ENCODE results near the gene JTB. TPM values are rescaled to one million over a fixed set of nuclear protein-coding genes. Genes with fewer than 3 reads are reported as not detected.
A peak's percentile ranks its signal among the peaks of the same experiment; 100 is the strongest.

JTB gene
- total RNA-seq, 1 donor from 2014 or later: 47.7 TPM

DNA sequence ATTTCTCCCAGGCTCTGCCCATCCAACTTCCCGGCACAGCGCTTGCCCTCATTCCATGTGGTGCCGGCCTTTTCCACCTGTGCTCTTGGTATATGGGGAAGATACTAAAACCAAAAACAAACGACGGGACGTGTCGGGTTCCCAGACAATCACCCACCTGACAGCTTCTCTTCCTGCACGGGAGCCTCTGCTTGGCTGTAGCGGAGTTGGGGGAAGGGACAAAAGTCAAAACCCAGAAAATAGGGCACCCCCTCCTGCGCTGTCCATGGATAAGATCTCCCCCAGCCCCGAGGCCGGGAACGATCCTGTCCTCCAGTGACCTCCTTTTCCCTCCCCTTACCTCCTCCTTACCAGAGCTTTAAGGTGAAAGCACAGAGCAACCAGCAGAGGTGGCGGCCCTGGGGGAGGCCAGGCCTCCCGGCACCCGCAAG is 640 bp downstream of the JTB start:
- peak; percentile 34 for DNase-seq (ENCODE audit: low spot score)
- Mint-ChIP-seq H3K27ac (peak overlapping the region; percentile 2), H3K4me3 (peak overlapping the region; percentile 99), H3K27me3 (ENCODE audit: insufficient read depth, low read depth) (peaks cover 9% of the 10 kb centered on the region), H3K9me3 (no peaks in the 10 kb centered on the region), H3K4me1 (peaks cover 25% of the 10 kb centered on the region), H3K36me3 (peaks cover 23% of the 10 kb centered on the region)
- Histone ChIP-seq H4K20me1 (ENCODE audit: low read depth) (no peaks in the 10 kb centered on the region), H3K4me2 (peak overlapping the region; percentile 84), H3K27ac (no peak overlapping the region), H3K79me2 (ENCODE audit: low read depth) (peaks cover 20% of the 10 kb centered on the region), H3K27me3 (no peaks in the 10 kb centered on the region), H3K9ac (peak overlapping the region; percentile 68), H3K4me1 (peaks cover 7% of the 10 kb centered on the region), H2AFZ (replicated peaks) (peak overlapping the region; percentile 90), H3K9me3 (ENCODE audit: low read depth) (no peaks in the 10 kb centered on the region), H3K4me3 (peak overlapping the region; percentile 88), H3K36me3 (peaks cover 3% of the 10 kb centered on the region), H3F3A (ENCODE audit: low read depth) (peaks cover 44% of the 10 kb centered on the region)
- TF ChIP-seq EZH2 (IDR thresholded peaks at IDR 0.05) (no peak), EZH2phosphoT487 (IDR thresholded peaks at IDR 0.05) (no peak)
- TF ChIP-seq, protein P1, sequence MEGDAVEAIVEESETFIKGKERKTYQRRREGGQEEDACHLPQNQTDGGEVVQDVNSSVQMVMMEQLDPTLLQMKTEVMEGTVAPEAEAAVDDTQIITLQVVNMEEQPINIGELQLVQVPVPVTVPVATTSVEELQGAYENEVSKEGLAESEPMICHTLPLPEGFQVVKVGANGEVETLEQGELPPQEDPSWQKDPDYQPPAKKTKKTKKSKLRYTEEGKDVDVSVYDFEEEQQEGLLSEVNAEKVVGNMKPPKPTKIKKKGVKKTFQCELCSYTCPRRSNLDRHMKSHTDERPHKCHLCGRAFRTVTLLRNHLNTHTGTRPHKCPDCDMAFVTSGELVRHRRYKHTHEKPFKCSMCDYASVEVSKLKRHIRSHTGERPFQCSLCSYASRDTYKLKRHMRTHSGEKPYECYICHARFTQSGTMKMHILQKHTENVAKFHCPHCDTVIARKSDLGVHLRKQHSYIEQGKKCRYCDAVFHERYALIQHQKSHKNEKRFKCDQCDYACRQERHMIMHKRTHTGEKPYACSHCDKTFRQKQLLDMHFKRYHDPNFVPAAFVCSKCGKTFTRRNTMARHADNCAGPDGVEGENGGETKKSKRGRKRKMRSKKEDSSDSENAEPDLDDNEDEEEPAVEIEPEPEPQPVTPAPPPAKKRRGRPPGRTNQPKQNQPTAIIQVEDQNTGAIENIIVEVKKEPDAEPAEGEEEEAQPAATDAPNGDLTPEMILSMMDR (IDR thresholded peaks at IDR 0.05): no peak

DNA sequence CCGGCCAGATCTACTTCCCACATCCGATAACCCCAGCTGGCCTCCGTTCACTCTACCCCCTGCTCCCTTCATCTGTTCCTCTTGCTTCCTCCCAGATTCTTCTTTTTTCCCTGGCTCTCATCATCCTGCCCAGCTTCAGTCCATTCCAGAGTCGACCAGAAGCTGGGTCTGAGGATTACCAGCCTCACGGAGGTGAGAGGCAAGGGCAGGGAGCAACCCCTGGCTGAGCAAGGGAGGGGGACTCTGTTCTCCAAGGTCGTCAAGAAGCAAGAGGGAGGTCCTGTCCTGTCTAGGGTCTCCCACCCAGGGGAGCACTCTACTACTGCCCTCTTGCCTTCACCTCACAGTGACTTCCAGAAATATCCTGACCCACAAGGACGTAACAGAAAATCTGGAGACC is 3.9 kb downstream of the JTB start:
- H3K9ac ChIP-seq: no peak overlapping the region
- no peak overlapping the region for H3K4me3 ChIP-seq
- no peaks in the 10 kb centered on the region for H4K20me1 ChIP-seq (ENCODE audit: low read depth)
- H3K4me2 ChIP-seq: no peak overlapping the region
- no peak for DNase-seq (ENCODE audit: low spot score)
- H3K79me2 ChIP-seq (ENCODE audit: low read depth): peaks cover 32% of the 10 kb centered on the region
- Mint-ChIP-seq H3K27ac (no peak overlapping the region), H3K4me1 (peaks cover 31% of the 10 kb centered on the region), H3K9me3 (no peaks in the 10 kb centered on the region), H3K36me3 (peaks cover 23% of the 10 kb centered on the region), H3K27me3 (ENCODE audit: insufficient read depth, low read depth) (peaks cover 9% of the 10 kb centered on the region), H3K4me3 (no peak overlapping the region)
- peaks cover 12% of the 10 kb centered on the region for H3K4me1 ChIP-seq
- H3K36me3 ChIP-seq: peaks cover 3% of the 10 kb centered on the region
- H3K9me3 ChIP-seq (ENCODE audit: low read depth): no peaks in the 10 kb centered on the region
- no peaks in the 10 kb centered on the region for H3K27me3 ChIP-seq
- TF ChIP-seq EZH2phosphoT487 (IDR thresholded peaks at IDR 0.05) (no peak), EZH2 (IDR thresholded peaks at IDR 0.05) (no peak)
- TF ChIP-seq, protein P1 (IDR thresholded peaks at IDR 0.05): no peak
- peaks cover 28% of the 10 kb centered on the region for H3F3A ChIP-seq (ENCODE audit: low read depth)
- H3K27ac ChIP-seq: no peak overlapping the region
- H2AFZ ChIP-seq (replicated peaks): no peak overlapping the region

DNA sequence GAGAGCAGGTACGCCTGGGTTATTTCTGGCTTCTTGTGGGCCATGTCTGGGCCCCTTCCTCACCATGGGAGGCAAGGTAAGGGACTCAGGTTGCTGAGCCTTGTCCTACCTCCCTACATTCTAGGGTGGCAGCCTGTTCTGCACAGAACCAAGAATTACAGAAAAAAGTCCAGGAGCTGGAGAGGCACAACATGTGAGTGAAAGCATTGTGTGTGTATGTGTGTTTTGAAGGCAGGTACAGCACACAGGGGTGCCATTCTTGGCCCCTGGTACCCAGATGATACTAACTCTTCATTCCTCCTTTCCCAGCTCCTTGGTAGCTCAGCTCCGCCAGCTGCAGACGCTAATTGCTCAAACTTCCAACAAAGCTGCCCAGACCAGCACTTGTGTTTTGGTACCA is 4.4 kb downstream of the JTB start:
- Histone ChIP-seq H4K20me1 (ENCODE audit: low read depth) (no peaks in the 10 kb centered on the region), H3K27ac (no peak overlapping the region), H3F3A (ENCODE audit: low read depth) (peaks cover 24% of the 10 kb centered on the region), H3K4me3 (no peak overlapping the region), H3K4me2 (no peak overlapping the region), H3K27me3 (no peaks in the 10 kb centered on the region), H3K9me3 (ENCODE audit: low read depth) (no peaks in the 10 kb centered on the region), H3K79me2 (ENCODE audit: low read depth) (peaks cover 35% of the 10 kb centered on the region), H2AFZ (replicated peaks) (no peak overlapping the region), H3K9ac (no peak overlapping the region), H3K36me3 (peaks cover 3% of the 10 kb centered on the region), H3K4me1 (peaks cover 15% of the 10 kb centered on the region)
- Mint-ChIP-seq H3K9me3 (no peaks in the 10 kb centered on the region), H3K4me1 (peaks cover 32% of the 10 kb centered on the region), H3K36me3 (peaks cover 23% of the 10 kb centered on the region), H3K27ac (no peak overlapping the region), H3K27me3 (ENCODE audit: insufficient read depth, low read depth) (peaks cover 9% of the 10 kb centered on the region), H3K4me3 (no peak overlapping the region)
- no peak for DNase-seq (ENCODE audit: low spot score)
- TF ChIP-seq EZH2 (IDR thresholded peaks at IDR 0.05) (no peak), EZH2phosphoT487 (IDR thresholded peaks at IDR 0.05) (no peak)
- TF ChIP-seq, protein P1 (IDR thresholded peaks at IDR 0.05): no peak
